ENCODE data around the gene EXT2. TPM values are rescaled to one million over a fixed set of nuclear protein-coding genes. Genes with fewer than 3 reads are reported as not detected.

Gene EXT2
- total RNA-seq, 1 donor from 2014 or later = 26.1 TPM

GRCh38 chr11:44290208-44290607 is 194.7 kb downstream of the EXT2 start:
- DNase-seq (no peak), ATAC-seq (ENCODE audit: poor library complexity) (no peak)
- intact Hi-C loops (cut with DNase I) = no loop called here

Other genes starting within 250 kb of the EXT2 start
- 14.7 TPM for gene ALKBH3, start 214.8 kb upstream of the EXT2 start, total RNA-seq
- 21.0 TPM for gene C11orf96, start 153.0 kb upstream of the EXT2 start, total RNA-seq
- not detected for gene ACCSL, start 47.7 kb upstream of the EXT2 start, total RNA-seq
- gene ACCS, start 29.4 kb upstream of the EXT2 start, total RNA-seq = 6.3 TPM
- 0.03 TPM for gene ALX4, start 214.5 kb downstream of the EXT2 start, total RNA-seq

All from Right ventricle myocardium superior (tissue), 1 donor.